Left hindlimb (tissue), 1 donor: ENCODE data around the gene NCCRP1.

Experiments used
- DNase-seq: peaks from one replicate; pipeline ENCODE4 v3.0.0-alpha.2; 2018

NCCRP1 gene

GRCh38 chr19:39165857-39166256 is 30.9 kb upstream of the NCCRP1 start:
- no peak for DNase-seq

- DNase-seq = peak; percentile 62
Measured at GRCh38 chr19:39166571-39167391, 30.0 kb upstream of the NCCRP1 start.

GRCh38 chr19:39167461-39168257 is 29.1 kb upstream of the NCCRP1 start:
- DNase-seq = no peak

- DNase-seq = no peak
Measured at GRCh38 chr19:39168258-39169142, 28.3 kb upstream of the NCCRP1 start.

GRCh38 chr19:39169143-39169810 is 27.5 kb upstream of the NCCRP1 start:
- DNase-seq = no peak

- DNase-seq = no peak
Measured at GRCh38 chr19:39170386-39171231, 26.2 kb upstream of the NCCRP1 start.

- DNase-seq = no peak
Measured at GRCh38 chr19:39171479-39172465, 25.0 kb upstream of the NCCRP1 start.

GRCh38 chr19:39172700-39173501 is 23.9 kb upstream of the NCCRP1 start:
- no peak for DNase-seq

- no peak for DNase-seq
Measured at GRCh38 chr19:39173502-39173991, 23.2 kb upstream of the NCCRP1 start.

- DNase-seq = no peak
Measured at GRCh38 chr19:39174142-39174541, 22.6 kb upstream of the NCCRP1 start.

- DNase-seq = no peak
Measured at GRCh38 chr19:39174558-39175544, 21.9 kb upstream of the NCCRP1 start.

GRCh38 chr19:39175564-39175963 is 21.2 kb upstream of the NCCRP1 start:
- DNase-seq = no peak

GRCh38 chr19:39177110-39177699 is 19.6 kb upstream of the NCCRP1 start:
- no peak for DNase-seq

- DNase-seq = no peak
Measured at GRCh38 chr19:39177736-39178135, 19.0 kb upstream of the NCCRP1 start.

GRCh38 chr19:39178296-39179006 is 18.3 kb upstream of the NCCRP1 start:
- DNase-seq = no peak

GRCh38 chr19:39179754-39180153 is 17.0 kb upstream of the NCCRP1 start:
- DNase-seq = no peak

- no peak for DNase-seq
Measured at GRCh38 chr19:39180749-39181148, 16.0 kb upstream of the NCCRP1 start.
